DOHH2 (cell line): Measurements from ENCODE around the gene ACSS2.

Experiments used
- H3F3A ChIP-seq: fragments of 200-600 bp; sonication (generic), shearing (Covaris generic); 2 replicates; pipeline ENCODE4 v1.6.0; 2016; ENCODE audit warnings: antibody characterized with exemption, mild to moderate bottlenecking; ENCODE audit not compliant: control insufficient read depth, insufficient read depth
- H3K27ac ChIP-seq: fragments of 200-600 bp; sonication (generic); 2 replicates; pipeline ENCODE4 v1.5.1; 2014; ENCODE audit warnings: low read depth, mild to moderate bottlenecking, low read length, moderate library complexity
- H3K27me3 ChIP-seq: fragments of 200-600 bp; sonication (generic); 2 replicates; pipeline ENCODE4 v1.6.1; 2014; ENCODE audit warnings: mild to moderate bottlenecking, low read length, mixed read lengths; ENCODE audit not compliant: control insufficient read depth
- H3K36me3 ChIP-seq: fragments of 200-600 bp; sonication (generic); 2 replicates; pipeline ENCODE4 v1.6.1; 2014; ENCODE audit warnings: mild to moderate bottlenecking, low read length, moderate library complexity, mixed read lengths; ENCODE audit not compliant: control insufficient read depth
- H3K4me1 ChIP-seq: fragments of 200-600 bp; sonication (generic); 2 replicates; pipeline ENCODE4 v1.6.1; 2014; ENCODE audit warnings: mild to moderate bottlenecking, low read length, mixed read lengths; ENCODE audit not compliant: control insufficient read depth
- H3K4me2 ChIP-seq: fragments of 200-600 bp; sonication (generic); 2 replicates; pipeline ENCODE4 v1.6.0; 2014; ENCODE audit warnings: mild to moderate bottlenecking, low read length, moderate library complexity
- H3K4me3 ChIP-seq: fragments of 200-600 bp; sonication (generic); 2 replicates; pipeline ENCODE4 v1.5.1; 2014; ENCODE audit warnings: mild to moderate bottlenecking, low read length, mixed read lengths
- H3K79me2 ChIP-seq: fragments of 200-600 bp; sonication (generic); 2 replicates; pipeline ENCODE4 v1.6.1; 2014; ENCODE audit warnings: mild to moderate bottlenecking, low read length, mixed read lengths; ENCODE audit not compliant: control insufficient read depth
- H3K9me2 ChIP-seq: fragments of 200-600 bp; sonication (generic); replicated peaks from 2 replicates; pipeline ENCODE4 v1.6.1; 2014; ENCODE audit warnings: mild to moderate bottlenecking, low read length, mixed read lengths; ENCODE audit not compliant: control insufficient read depth
- H3K9me3 ChIP-seq: fragments of 200-600 bp; sonication (generic); 2 replicates; pipeline ENCODE4 v1.6.1; 2014; ENCODE audit warnings: antibody characterized with exemption, low read length, mixed read lengths; ENCODE audit not compliant: control insufficient read depth, insufficient read depth
- H4K20me1 ChIP-seq: fragments of 200-600 bp; sonication (generic); 2 replicates; pipeline ENCODE4 v1.6.0; 2014; ENCODE audit warnings: low read depth, mild to moderate bottlenecking, antibody characterized with exemption, low read length, moderate library complexity; ENCODE audit not compliant: control insufficient read depth, insufficient read depth
- EZH2phosphoT487 ChIP-seq: fragments of 200-600 bp; sonication (generic); IDR thresholded peaks from 2 replicates; pipeline ENCODE4 v1.6.1; 2017; ENCODE audit warnings: borderline replicate concordance, mild to moderate bottlenecking, antibody characterized with exemption, low read length, moderate library complexity, mixed read lengths
- TF ChIP-seq, protein P1 (sequence below): fragments of 200-600 bp; sonication (generic); IDR thresholded peaks from one replicate; pipeline ENCODE4 v1.5.1; 2014; ENCODE audit warnings: antibody characterized with exemption, mild to moderate bottlenecking, low read depth, low read length; ENCODE audit not compliant: poor library complexity, severe bottlenecking

Gene ACSS2

DNA sequence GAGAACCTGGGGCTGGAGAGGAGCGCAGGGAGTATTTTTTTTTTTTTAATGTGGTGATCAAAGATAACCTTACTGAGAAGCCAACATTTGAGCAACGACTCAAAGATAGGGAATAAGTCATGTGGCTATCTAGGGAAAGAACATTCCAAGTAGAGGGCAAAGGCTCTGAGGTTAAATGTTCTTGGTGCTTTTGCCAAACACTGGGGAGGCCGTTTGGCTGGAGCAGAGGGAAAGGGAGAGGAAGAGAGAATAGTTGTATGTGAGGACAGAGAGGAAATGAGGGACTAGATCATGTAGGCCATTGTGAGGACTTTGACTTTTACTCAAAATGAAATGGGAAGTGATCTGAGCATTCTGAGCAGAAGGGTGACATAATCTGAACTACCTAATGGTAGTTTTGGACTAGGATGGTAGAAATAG, 27.8 kb downstream of the ACSS2 start:
- Histone ChIP-seq H3K4me2 (no peak overlapping the region), H4K20me1 (no peaks in the 10 kb centered on the region), H3K27me3 (0 out of 2 replicates have a peak, but pooled peaks cover 4% of the 10 kb centered on the region), H3K9me2 (no peaks in the 10 kb centered on the region), H3K79me2 (no peaks in the 10 kb centered on the region), H3F3A (no peaks in the 10 kb centered on the region), H3K4me1 (no peaks in the 10 kb centered on the region), H3K9me3 (no peaks in the 10 kb centered on the region), H3K36me3 (no peaks in the 10 kb centered on the region), H3K27ac (no peak overlapping the region), H3K4me3 (no peak overlapping the region)
- TF ChIP-seq, protein P1, sequence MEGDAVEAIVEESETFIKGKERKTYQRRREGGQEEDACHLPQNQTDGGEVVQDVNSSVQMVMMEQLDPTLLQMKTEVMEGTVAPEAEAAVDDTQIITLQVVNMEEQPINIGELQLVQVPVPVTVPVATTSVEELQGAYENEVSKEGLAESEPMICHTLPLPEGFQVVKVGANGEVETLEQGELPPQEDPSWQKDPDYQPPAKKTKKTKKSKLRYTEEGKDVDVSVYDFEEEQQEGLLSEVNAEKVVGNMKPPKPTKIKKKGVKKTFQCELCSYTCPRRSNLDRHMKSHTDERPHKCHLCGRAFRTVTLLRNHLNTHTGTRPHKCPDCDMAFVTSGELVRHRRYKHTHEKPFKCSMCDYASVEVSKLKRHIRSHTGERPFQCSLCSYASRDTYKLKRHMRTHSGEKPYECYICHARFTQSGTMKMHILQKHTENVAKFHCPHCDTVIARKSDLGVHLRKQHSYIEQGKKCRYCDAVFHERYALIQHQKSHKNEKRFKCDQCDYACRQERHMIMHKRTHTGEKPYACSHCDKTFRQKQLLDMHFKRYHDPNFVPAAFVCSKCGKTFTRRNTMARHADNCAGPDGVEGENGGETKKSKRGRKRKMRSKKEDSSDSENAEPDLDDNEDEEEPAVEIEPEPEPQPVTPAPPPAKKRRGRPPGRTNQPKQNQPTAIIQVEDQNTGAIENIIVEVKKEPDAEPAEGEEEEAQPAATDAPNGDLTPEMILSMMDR: no peak
- no peak for TF ChIP-seq EZH2phosphoT487

DNA sequence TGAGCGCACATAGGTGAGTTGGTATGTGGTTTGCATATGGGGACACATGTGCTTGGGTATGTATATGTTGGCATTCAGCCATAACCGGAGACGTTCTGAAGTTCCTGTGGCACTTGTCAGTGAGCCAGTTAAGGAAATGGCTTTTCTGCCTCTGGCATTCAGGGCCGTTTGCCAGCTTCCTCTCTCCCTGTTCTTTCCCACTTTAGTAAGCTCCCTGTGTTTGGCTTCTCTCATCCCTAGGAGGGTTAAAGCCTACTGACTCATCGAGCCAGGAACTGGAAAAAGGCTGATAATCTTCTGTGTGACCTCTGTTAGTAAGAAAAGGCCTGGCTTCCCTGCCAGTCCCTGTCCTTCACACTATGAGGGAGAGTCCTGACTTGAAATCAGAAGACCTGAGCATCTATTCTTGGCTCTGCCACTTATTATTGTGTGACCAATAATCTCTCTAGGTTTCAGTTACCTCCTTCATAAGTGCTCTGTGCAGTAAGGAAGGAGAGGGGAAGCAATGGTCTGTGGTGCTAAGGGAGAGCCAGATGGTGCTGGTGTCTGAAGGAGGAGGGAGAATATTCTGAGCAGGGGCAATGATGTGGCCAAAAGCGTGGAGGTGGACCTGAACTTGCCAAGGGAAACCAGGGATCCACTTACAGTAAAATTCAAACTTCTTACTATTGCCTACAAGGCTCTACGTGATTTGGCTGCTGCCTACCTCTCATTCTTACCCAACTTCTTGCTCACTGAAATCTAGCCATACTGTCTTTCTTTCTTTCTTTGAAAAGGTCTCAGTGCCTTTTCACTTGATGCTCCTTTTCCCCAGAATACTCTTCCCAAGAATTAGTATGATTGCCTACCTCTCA, 31.4 kb downstream of the ACSS2 start:
- H3K4me3 ChIP-seq: no peak overlapping the region
- no peaks in the 10 kb centered on the region for H3K9me3 ChIP-seq
- no peak overlapping the region for H3K4me2 ChIP-seq
- no peaks in the 10 kb centered on the region for H3K27me3 ChIP-seq
- no peak overlapping the region for H3K27ac ChIP-seq
- no peak for TF ChIP-seq EZH2phosphoT487
- TF ChIP-seq, protein P1: no peak
- no peaks in the 10 kb centered on the region for H3K4me1 ChIP-seq
- H3K79me2 ChIP-seq: no peaks in the 10 kb centered on the region
- H3K9me2 ChIP-seq: no peaks in the 10 kb centered on the region
- no peaks in the 10 kb centered on the region for H3F3A ChIP-seq
- H4K20me1 ChIP-seq: no peaks in the 10 kb centered on the region
- no peaks in the 10 kb centered on the region for H3K36me3 ChIP-seq

DNA sequence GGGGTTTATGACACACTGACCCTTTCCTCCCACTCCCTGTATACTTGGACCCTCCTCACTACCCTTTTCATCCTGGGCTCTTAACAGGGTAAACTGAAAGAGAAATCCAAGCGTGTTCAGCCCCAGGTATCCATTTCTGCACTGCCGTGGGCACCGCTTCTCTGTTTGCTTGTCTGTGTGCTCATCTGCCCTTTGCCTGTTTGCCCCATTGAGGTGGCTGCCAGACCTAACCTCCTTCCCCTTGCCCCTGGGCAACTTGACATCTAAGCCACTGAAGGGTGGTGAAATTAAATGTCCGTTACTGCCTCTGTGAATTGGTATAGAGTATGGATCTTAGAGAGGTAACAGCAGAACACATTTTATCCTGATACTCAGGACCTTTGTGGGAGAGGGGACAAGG, 38.7 kb downstream of the ACSS2 start:
- Histone ChIP-seq H3K9me2 (no peaks in the 10 kb centered on the region), H3K36me3 (no peaks in the 10 kb centered on the region), H3K4me1 (no peaks in the 10 kb centered on the region), H3K4me3 (no peak overlapping the region), H3K27ac (no peak overlapping the region), H4K20me1 (no peaks in the 10 kb centered on the region), H3K9me3 (no peaks in the 10 kb centered on the region), H3F3A (no peaks in the 10 kb centered on the region), H3K79me2 (no peaks in the 10 kb centered on the region), H3K27me3 (peaks cover 7% of the 10 kb centered on the region), H3K4me2 (no peak overlapping the region)
- TF ChIP-seq, protein P1: no peak
- no peak for TF ChIP-seq EZH2phosphoT487
